CD1c-positive myeloid dendritic cell (primary cell): ENCODE measurements around the gene SUDS3.
"Not testable (repeated sequence)": the region's sequence is repeated elsewhere in the genome, so short reads cannot be mapped to it uniquely, and the experiment has no call there.

ENCODE experiments used
- DNase-seq: peaks from one replicate; pipeline ENCODE4 v3.0.0-alpha.2; 2016; ENCODE audit errors: extremely low spot score

SUDS3 gene, protein sequence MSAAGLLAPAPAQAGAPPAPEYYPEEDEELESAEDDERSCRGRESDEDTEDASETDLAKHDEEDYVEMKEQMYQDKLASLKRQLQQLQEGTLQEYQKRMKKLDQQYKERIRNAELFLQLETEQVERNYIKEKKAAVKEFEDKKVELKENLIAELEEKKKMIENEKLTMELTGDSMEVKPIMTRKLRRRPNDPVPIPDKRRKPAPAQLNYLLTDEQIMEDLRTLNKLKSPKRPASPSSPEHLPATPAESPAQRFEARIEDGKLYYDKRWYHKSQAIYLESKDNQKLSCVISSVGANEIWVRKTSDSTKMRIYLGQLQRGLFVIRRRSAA

GRCh38 chr12:118376089-118377020 is at the start of gene SUDS3:
Gene SUDS3 (plus strand): TSS chr12:118376555. CDS start chr12:118376692, 137 bp downstream.
- DNase-seq = peak; percentile 95

- DNase-seq = no peak
These were observed 49.4 kb upstream of the SUDS3 start for GRCh38 chr12:118326991-118327390.

GRCh38 chr12:118327391-118327790 is 49.0 kb upstream of the SUDS3 start:
- no peak for DNase-seq

DNA sequence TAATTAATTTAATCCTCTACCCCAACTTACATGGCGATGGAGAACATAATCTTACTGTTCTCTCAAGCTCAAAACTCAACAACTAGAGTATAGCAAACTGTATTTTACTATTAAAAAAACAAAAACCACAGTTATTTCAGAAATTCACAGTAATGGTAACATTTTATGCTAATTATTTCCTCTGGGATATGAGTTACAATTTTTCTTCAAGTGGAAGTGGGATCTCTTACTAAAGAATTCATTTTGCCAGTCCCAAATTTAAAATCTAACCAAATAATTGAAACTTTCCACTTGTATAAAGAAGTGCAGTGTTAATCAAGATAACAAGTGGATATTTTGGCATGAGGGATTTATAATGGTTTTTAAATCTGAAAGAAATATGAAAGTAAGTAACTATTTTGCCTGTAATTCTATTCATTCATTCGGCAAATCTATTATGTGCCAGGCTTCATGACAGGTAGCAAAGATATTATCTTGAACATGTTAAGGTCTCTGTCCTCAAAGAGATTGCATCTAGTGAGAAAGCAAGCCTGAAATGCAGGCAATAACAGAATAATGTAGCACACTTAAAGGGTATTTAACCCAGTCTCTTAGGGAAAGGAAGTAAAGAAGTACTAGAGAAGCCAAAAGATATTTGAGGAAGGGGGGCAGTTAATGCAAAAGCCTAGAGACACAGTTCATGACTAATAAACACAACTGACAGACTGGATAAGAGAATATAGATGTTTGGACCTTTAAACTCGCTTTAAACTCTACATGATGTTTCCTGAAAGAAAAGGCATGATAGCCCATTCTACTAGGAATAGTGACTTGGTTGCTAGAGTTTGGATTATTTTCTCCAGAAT is 47.6 kb upstream of the SUDS3 start:
- peak; percentile 37 for DNase-seq

DNA sequence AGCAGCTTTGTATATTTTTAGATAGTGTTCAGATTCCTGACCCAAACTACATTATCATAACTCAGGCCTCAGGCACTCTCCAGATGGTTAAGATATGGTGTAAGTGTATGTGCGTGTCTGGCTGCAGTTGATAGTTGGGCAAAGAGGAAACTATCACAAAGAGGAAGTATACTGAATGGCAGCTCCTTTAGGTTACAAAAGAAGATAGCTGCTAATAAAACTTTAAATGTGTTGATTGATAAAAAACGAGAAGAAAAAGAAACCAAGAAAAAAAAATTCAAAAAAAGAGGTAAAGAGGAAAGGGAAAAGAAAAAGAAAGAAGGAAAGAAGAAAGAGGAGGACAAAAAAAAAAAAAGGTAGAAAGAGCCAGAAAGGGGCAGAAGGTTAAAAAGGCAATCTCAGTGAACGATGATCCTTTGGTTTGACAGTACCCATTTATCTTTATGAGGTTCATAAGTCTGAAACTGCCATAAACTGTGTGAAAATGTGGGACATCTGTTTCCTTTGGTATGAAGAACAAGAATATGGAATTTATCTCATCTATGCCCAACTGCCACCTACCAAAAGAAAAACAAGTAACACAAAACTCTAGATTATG is 45.8 kb upstream of the SUDS3 start:
- DNase-seq = peak; percentile 85

DNA sequence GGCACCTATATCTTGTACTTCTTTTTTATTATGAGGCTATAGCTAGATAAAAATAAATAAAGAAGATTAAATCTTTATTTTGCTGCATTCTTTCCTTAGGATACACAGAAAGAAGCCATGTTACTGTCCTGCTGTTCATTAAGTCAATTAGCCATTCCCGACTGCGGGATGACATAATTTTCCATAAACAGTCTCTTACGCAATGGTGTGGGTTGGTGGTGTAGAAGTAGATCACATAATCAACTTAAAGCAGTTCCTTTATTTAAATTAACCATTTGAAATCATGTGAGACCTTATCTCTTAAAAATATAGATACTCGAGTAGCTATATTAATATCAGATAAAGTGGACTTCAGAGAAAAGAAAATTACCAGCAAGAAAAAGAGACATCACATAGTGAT is 43.8 kb upstream of the SUDS3 start:
- DNase-seq = peak; percentile 88

GRCh38 chr12:118334241-118334640 is 42.1 kb upstream of the SUDS3 start:
- no peak for DNase-seq

- no peak for DNase-seq
These were observed 41.3 kb upstream of the SUDS3 start for GRCh38 chr12:118334939-118335567.

DNA sequence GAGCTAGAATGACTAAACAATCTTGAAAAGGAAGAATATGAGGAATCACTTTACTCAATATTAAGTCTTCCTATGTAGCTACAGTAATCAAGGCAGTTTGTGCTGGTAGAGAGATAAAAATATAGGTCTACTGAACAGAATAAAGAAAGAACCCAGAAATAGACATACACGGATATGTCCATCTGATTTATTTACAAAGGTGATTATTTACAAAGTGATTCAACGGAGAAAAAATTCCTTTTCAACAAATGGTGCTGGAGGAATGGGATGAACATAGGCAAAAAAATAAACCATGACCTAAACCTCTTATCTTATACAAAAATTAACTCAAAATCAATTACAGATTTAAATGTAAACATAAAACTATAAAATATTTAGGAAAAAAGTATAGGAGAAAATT is 40.2 kb upstream of the SUDS3 start:
- no peak for DNase-seq

- DNase-seq = no peak
These were observed 39.0 kb upstream of the SUDS3 start for GRCh38 chr12:118337194-118337838.

- no peak for DNase-seq
These were observed 34.3 kb upstream of the SUDS3 start for GRCh38 chr12:118342090-118342489.

DNA sequence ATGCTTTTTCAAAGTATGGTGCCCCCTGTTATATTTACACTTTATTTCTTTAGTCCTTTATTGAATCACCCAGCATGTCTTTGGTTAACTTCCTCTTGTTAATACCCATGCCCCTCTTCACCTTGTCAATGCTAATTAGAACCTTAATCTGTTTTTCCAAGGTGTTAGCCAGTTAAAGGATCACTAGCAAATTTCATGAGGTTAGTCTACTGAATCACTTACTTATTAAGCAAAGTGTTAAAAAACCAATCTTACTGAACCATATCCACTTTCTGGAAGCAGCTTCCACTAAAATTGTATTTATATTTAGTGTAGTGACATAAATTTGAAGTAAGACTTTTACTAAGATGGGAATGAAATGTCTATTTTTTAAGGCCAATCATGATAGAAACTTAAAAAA is 31.5 kb upstream of the SUDS3 start:
- DNase-seq = no peak

GRCh38 chr12:118345355-118345754 is 31.0 kb upstream of the SUDS3 start:
- DNase-seq = no peak

DNA sequence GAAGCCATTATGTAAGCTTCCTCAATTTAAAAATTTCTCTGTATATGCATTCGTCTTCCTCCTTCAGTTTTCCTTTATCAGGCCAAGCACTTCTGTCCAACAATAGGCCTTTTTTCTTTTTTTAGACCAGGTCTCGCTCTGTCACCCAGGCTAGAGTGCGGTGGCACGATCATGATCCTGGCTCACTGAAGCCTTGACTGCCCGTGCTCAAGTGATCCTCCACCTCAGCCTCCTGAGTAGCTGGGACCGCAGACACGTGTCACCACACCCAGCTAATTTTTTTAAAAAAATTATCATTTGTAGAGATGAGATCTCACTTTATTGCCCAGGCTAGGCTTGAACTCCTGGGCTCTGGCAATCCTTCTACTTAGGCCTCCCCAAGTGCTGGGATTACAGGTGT is 29.5 kb upstream of the SUDS3 start:
- DNase-seq = no peak

- DNase-seq = no peak
These were observed 28.4 kb upstream of the SUDS3 start for GRCh38 chr12:118347916-118348315.

- DNase-seq = no peak
These were observed 25.3 kb upstream of the SUDS3 start for GRCh38 chr12:118350908-118351559.

- no peak for DNase-seq
These were observed 22.6 kb upstream of the SUDS3 start for GRCh38 chr12:118353721-118354120.

DNA sequence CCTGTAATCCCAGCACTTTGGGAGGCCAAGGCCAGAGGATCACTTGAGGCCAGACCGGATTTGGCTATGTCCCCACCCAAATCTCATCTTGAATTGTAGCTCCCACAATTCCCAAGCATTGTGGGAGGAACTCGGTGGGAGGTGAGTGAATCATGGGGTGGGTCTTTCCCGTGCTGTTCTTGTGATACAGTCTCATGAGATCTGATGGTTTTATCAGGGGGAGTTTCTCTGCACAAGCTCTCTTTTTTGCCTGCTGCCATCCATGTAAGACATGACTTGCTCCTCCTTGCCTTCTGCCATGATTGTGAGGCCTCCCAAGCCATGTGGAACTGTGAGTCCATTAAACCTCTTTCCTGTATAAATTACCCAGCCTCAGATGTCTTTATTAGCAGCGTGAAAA is 21.9 kb upstream of the SUDS3 start:
- not testable (repeated sequence) for DNase-seq

DNA sequence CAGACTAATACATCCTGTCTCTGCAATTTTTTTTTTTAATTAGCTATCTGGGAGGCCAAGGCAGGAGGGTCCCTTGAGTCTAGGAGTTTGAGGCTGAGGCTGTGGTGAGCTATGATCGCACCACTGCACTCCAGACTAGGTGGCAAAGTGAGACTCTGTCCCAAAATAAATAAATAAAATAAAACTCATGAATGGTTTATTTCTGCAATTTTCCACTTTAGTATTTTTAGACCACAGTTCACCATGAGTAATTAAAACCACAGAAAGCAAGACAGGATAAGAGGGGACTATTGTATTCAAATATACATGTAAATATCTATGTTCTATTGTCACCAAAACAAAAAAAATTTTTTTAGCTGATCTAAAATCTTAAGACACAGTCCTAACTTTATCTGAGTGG is 21.5 kb upstream of the SUDS3 start:
- no peak for DNase-seq

DNA sequence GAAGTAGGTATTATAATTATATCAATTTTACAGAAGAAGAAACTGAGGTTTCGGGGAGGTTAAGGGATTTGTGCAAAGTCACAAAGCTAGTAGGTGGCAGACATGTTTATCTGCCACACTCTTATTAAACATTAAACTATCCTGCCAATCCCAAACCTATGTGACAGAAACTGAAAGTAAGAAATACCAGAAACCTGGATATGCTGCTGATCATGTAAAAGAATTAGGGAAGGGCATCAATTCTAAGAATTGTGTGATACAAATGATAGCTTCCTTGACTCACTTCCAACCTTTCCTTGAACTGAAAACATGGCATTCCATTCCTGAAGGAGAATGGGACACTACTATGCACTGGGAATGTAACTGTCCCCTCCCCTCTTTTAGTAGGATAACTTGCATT is 20.5 kb upstream of the SUDS3 start:
- DNase-seq = no peak
